Activated CD8-positive, alpha-beta memory T cell treated with anti-CD3 and anti-CD28 coated beads, Interleukin-2, amount 50 U/mL, for 1 hour (primary cell): ENCODE results near the gene PAX7.

Source experiments
- DNase-seq: peaks from one replicate; pipeline ENCODE4 v3.0.0-alpha.2; 2020; ENCODE audit errors: extremely low read depth

PAX7 gene

GRCh38 chr1:18641005-18641941 lies 10.6 kb downstream of the PAX7 start:
- DNase-seq, result no peak

DNA sequence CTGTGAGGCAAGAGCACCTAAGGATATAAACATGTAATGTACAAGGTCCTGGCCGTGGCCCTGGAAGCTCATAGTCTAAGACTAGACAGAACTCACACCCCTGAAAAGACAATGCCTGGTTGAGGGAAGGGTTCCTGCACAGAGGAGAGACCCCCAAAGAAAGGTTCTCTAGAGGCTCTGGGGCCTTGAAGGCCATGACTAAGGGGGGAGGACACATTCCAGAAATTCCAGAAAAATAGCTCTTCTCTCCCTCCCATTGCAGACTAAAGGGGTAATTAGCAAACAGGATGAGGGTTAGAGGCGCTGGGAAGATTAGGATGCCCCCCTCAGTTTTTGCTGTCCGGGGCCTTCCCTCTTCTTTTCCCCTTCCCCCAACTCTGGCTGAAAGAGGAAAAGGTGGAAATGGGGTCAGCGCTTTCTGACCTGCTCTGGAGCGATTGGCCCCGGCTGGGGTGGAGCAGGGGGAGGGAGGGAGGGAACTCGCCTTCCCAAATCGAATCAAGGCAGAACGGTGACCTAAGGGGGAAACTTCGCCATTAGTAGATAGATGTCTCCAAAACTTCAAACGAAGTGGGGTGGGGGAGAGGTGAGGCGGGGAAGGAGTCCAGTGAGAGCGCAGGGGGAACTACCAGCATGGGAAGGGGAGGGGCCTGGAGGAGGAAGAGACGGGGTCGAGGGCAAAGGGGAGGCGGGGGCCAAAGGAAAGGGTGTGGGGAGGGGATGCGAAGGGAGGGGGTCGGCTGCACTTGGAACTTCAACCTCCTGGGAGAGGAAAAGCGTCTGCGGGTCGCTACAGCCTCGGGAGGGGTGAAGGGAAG lies 11.8 kb downstream of the PAX7 start:
- DNase-seq, result no peak

DNA sequence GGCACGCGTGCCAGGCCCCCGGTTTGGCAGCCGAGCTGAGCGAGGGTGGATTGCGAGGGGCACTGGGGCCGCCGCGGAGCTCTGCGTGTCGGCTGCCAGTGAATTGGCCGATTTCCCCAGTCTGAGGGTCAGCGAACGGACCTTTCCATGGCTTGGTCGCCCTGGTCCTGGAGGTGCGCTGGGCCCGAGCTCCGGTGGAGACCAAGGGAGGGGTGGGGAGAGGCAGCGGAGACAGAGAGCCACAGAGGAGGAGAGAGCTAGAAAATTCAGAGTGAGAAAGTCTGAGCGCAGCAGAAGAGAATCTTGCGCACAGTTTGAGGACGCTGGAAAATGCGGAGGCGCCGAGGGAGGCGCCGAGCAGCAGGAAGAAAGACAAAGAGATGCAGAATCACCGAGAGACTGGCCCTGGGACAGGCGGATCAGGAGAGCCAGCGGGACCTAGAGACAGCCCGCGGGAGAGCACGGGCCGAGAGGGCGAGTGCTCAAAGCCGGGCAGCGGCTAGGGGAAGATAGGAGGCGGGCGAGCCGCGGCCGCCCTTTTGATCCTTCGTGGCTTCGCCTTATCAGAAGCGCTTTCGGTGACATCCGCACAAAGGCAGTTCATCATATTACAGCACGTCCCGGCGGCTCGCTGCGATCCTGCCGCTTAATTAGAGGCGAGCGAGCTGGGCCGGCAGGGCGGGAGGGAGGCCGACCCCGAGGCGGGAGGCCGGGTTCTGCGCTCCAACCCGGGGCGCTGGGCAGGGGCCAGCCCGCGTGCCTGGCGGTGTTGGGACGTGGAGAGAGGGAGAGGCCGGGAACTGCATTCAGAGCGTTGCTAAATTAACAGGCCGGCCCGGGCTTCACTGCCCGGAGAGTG lies 12.7 kb downstream of the PAX7 start:
- DNase-seq, result no peak

GRCh38 chr1:18644013-18644399 lies 13.4 kb downstream of the PAX7 start:
- DNase-seq, result no peak

DNA sequence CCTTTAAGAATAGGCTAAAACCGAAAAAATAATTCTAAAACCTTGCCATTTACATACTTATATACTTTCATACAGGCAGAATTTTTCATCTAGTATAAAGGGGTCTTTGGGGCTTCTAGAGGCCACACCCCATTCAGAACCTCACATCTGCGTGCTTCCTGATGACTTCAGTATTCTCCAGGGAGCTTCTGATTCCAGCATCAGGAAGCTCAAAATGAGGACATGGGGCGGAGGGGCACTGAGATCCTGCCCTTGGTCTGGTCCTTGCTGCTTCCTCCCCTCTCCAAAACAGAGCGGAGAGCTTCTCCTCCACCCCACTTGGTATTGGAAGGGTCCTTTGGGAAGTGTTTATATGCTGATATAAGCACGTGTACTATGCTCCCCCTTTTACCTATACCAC lies 13.8 kb downstream of the PAX7 start:
- DNase-seq, result no peak

- DNase-seq, result no peak
These were observed 14.5 kb downstream of the PAX7 start for GRCh38 chr1:18644973-18645746.

DNA sequence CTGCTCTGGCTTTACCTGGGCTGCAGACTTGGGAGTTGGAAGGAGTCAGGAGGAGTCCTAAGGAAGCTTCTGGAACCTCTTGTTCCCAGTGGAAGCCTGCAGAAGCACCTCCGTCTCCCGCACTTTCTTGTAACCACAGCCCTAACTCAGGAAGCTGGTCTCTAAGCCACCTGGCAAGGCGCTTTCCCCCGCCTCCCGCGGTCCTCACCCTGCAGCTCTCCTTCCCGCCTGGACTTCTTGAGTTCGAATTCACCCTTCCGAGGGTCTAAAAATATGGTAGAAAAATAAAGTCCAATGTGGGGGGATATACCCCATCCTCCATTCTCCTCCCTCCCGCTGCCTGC lies 15.1 kb downstream of the PAX7 start:
- DNase-seq, result no peak

GRCh38 chr1:18646091-18646785 lies 15.6 kb downstream of the PAX7 start:
- DNase-seq, result no peak

DNA sequence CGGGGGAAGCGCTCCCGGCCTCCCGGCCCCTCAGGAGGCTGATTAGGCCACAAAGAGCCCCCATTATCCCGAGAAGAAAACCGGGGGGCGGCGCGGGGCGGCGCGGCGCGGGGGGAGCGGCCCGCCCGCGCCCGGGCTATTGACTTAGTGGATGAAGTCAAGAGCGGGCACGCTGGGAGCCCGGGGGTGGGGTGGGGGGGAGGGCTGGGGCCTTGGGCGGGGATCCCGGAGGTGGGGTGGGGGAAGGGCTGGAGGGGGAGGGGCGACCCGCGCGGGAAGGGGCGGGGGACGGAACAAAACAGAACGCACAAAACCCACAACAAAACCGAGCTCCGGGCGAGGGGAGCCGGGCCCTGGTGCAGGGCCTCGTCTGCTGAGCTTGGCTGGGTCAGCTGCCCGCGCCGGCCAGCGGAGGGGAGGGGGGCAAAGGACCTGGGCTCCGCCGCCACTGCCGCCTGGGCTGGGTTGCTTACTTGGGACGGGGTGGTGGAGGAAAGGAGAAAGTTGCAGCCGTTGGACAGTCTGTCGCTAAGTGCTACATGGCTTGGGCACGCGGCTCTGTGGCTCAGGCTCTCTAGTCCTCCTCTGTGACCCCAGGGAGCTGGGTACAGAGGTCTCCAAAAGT lies 16.3 kb downstream of the PAX7 start:
- no peak for DNase-seq

GRCh38 chr1:18647681-18648214 lies 17.1 kb downstream of the PAX7 start:
- DNase-seq, result no peak

- DNase-seq, result no peak
These were observed 19.2 kb downstream of the PAX7 start for GRCh38 chr1:18649693-18650370.

DNA sequence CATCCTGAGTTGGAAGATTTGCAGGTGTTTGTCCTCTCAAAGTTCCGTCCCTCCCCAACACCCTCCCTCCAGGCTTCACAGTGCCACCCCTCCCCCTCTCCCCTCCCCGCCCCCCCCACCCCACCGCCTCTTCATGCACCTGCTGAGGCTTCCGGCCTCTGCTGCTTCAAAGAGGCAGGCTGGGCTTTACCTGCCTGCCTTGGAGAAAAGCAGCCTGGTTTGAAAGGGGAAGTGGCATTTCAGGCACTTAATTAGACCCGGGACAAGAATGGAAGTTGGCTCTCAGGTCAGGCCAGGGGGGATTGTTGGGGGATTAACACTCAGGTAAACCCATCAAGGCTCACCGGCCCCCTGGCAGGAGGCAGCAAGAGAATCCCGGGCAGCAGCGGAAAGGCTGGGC lies 21.1 kb downstream of the PAX7 start:
- no peak for DNase-seq

- DNase-seq, result no peak
These were observed 22.1 kb downstream of the PAX7 start for GRCh38 chr1:18652791-18653190.

- no peak for DNase-seq
These were observed 22.7 kb downstream of the PAX7 start for GRCh38 chr1:18653367-18653766.

DNA sequence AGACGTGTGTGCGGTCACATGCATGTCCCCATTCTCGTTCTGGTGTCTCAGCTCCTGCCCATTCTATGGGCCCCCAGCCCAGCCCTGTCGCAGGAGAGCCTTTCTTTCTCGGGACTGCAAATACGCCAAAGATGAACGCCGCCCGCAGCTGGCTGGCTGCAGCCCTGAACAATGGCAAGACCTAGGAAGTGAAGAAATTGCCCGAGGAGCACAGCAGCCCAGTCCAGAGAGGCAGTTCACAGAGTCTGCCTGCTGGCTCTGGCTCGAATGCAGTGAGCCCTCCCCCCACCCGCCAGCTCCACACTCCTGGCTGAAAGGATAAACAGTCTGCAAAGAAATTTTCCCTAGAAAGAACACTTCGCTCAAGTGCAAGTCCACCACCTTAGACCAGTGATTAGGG lies 23.3 kb downstream of the PAX7 start:
- no peak for DNase-seq

GRCh38 chr1:18654599-18654998 lies 24.0 kb downstream of the PAX7 start:
- no peak for DNase-seq

- no peak for DNase-seq
These were observed 27.0 kb downstream of the PAX7 start for GRCh38 chr1:18657506-18658201.

GRCh38 chr1:18658831-18659230 lies 28.2 kb downstream of the PAX7 start:
- DNase-seq, result no peak
